Nephron progenitor cell (in vitro differentiated cells): ENCODE results near the gene UBE4B.

Experiments used
- DNase-seq: peaks from one replicate; pipeline ENCODE4 v3.0.0; 2021
- H3K27ac Mint-ChIP-seq: 2 replicates; pipeline ENCODE4 v1.8.0; 2021; ENCODE audit warnings: mild to moderate bottlenecking, moderate library complexity, mixed read lengths
- H3K27me3 Mint-ChIP-seq: 2 replicates; pipeline ENCODE4 v1.8.0; 2021; ENCODE audit warnings: mild to moderate bottlenecking, low read depth, mixed read lengths; ENCODE audit not compliant: poor library complexity
- H3K36me3 Mint-ChIP-seq: 2 replicates; pipeline ENCODE4 v1.8.0; 2021; ENCODE audit warnings: low read depth, mixed read lengths
- H3K4me1 Mint-ChIP-seq: 2 replicates; pipeline ENCODE4 v1.8.0; 2021; ENCODE audit warnings: mixed read lengths
- H3K4me3 Mint-ChIP-seq: 2 replicates; pipeline ENCODE4 v1.8.0; 2021; ENCODE audit warnings: mild to moderate bottlenecking, moderate library complexity, mixed read lengths
- H3K9me3 Mint-ChIP-seq: 2 replicates; pipeline ENCODE4 v1.8.0; 2021; ENCODE audit warnings: mild to moderate bottlenecking, moderate library complexity, mixed read lengths
- TF ChIP-seq, protein P1 (sequence below): fragments of 200-600 bp; sonication (generic); IDR thresholded peaks from 2 replicates; pipeline ENCODE4 v1.5.0; 2021; ENCODE audit warnings: antibody characterized with exemption

The UBE4B gene

DNA sequence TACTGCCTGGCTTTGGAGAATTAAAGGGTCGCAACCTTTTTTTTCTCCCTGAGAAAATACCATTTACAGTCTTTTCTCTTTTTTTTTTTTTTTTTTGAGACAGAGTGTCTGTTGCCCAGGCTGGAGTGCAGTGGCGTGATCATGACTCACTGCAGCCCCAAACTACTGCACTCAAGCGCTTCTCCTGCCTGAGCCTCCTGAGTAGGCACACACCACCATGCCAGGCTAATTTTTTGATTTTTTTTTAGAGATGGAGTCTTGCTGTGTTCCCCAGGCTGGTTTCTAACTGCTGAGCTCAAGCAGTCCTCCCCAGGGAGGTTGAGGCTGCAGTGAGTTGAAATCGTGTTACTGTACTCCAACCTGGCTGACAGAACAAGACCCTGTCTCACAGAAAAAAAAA is 24.6 kb downstream of the UBE4B start:
- Mint-ChIP-seq H3K9me3 (no peaks in the 10 kb centered on the region), H3K4me3 (no peak overlapping the region), H3K27me3 (no peaks in the 10 kb centered on the region), H3K27ac (peak overlapping the region; percentile 58), H3K4me1 (peaks cover 17% of the 10 kb centered on the region), H3K36me3 (peaks cover 24% of the 10 kb centered on the region)
- TF ChIP-seq, protein P1, sequence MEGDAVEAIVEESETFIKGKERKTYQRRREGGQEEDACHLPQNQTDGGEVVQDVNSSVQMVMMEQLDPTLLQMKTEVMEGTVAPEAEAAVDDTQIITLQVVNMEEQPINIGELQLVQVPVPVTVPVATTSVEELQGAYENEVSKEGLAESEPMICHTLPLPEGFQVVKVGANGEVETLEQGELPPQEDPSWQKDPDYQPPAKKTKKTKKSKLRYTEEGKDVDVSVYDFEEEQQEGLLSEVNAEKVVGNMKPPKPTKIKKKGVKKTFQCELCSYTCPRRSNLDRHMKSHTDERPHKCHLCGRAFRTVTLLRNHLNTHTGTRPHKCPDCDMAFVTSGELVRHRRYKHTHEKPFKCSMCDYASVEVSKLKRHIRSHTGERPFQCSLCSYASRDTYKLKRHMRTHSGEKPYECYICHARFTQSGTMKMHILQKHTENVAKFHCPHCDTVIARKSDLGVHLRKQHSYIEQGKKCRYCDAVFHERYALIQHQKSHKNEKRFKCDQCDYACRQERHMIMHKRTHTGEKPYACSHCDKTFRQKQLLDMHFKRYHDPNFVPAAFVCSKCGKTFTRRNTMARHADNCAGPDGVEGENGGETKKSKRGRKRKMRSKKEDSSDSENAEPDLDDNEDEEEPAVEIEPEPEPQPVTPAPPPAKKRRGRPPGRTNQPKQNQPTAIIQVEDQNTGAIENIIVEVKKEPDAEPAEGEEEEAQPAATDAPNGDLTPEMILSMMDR, result no peak
- no peak for DNase-seq

DNA sequence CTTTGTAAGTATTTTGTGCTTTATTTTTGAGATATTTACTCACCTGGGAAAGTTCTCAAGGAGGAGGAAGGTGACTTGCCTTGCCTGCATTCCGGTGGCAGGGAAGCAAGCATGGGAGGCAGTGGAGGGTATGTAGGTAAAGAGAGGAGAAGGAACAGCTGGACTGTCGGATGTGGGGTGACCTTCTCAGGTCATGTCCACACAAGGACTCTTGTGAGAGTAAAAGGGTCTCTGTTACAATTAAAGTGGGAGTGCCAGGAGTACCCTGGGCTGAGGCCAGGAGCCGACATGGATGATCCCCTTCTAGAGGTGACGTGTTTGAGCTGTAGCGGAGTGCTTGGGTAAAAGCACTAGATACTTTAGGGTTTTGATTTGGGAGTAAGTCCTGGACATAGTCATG is 25.0 kb downstream of the UBE4B start:
- no peak overlapping the region for H3K4me3 Mint-ChIP-seq

DNA sequence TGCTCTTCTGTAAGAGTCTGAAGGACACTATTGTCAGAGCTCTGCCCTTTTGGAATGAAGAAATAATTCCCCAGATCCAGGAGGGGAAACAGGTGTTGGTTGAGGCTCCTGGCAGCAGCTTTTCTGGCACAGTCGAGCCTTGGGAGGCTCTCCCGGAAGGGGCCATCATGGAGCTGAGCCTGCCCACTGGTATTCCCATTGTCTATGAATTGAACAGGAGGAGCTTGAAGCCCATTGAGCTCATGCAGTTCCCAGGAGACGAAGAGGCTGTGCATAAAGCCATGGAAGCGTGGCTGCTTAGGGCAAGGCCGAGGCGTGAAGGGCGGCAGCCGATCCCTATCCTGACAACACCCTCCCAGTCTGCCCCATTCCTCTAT is 26.6 kb downstream of the UBE4B start:
- peaks cover 17% of the 10 kb centered on the region for H3K4me1 Mint-ChIP-seq
- H3K9me3 Mint-ChIP-seq, result no peaks in the 10 kb centered on the region
- TF ChIP-seq, protein P1, result no peak
- H3K27me3 Mint-ChIP-seq, result no peaks in the 10 kb centered on the region
- peak overlapping the region; percentile 32 for H3K27ac Mint-ChIP-seq
- no peak overlapping the region for H3K4me3 Mint-ChIP-seq
- no peak for DNase-seq
- H3K36me3 Mint-ChIP-seq, result peaks cover 21% of the 10 kb centered on the region

More for the DNA sequence above, 25.0 kb downstream of the UBE4B start:
- Mint-ChIP-seq H3K4me1 (peaks cover 17% of the 10 kb centered on the region), H3K27ac (peak overlapping the region; percentile 58), H3K9me3 (no peaks in the 10 kb centered on the region), H3K27me3 (no peaks in the 10 kb centered on the region), H3K36me3 (peaks cover 20% of the 10 kb centered on the region)
- DNase-seq, result no peak
- TF ChIP-seq, protein P1, result no peak

DNA sequence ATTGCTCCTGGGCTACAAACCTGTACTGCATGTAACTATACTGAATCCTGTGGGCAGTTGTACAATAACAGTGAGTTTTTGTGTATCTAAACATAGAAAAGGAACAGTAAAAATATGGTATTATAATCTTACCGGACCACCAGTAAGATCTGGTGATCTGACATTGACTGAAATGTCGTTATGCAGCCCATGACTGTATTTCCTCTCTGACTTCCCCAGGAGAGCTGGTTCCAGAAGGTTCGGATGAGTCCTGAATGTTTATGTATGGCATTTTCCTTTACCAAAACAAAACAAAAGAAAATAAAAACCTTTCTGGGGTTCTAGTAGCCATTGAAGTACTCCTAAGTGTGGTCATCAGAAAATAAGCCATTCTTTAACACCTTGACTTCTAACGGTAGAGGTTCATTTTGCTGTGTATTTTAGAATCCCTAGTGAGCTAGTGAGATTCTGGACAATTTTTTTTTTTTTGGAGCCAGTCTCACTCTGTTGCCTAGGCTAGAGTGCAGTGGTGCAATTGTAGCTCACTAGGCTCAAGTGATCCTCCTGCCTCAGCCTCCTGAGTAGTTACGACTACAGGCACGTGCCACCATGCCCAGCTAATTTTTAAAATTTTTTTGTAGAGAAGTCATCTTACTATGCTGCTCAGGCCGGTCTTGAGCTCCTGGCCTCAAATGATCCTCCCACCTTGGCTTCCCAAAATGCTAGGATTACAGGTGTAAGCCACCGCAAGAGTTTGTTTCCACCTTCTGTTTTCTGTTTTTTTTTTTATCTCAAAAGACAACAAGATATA is 27.7 kb downstream of the UBE4B start:
- Mint-ChIP-seq H3K27me3 (no peaks in the 10 kb centered on the region), H3K4me1 (peaks cover 23% of the 10 kb centered on the region)

DNA sequence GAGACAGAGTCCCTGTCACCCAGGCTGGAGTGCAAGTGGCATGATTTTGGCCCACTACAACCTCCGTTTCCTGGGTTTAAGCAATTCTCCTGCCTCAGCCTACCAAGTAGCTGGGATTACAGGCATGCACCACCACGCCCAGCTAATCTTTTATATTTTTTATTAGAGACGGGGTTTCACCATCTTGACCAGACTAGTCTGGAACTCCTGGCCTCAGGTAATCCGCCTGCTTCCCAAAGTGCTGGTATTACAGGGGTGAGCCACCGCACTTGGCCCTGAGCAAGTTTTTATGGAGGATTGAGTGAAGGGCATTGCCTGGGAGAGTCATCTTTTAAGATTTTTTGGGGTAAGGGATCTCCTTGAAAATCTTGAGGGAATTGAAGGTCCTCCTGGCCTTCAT is 28.5 kb downstream of the UBE4B start:
- DNase-seq, result no peak
- Mint-ChIP-seq H3K27me3 (no peaks in the 10 kb centered on the region), H3K9me3 (no peaks in the 10 kb centered on the region), H3K27ac (no peak overlapping the region), H3K4me1 (peaks cover 23% of the 10 kb centered on the region), H3K36me3 (peaks cover 19% of the 10 kb centered on the region), H3K4me3 (no peak overlapping the region)
- TF ChIP-seq, protein P1, result no peak

More for the DNA sequence above, 27.7 kb downstream of the UBE4B start:
- TF ChIP-seq, protein P1, result no peak
- no peak for DNase-seq
- peaks cover 19% of the 10 kb centered on the region for H3K36me3 Mint-ChIP-seq
- no peak overlapping the region for H3K27ac Mint-ChIP-seq
- no peak overlapping the region for H3K4me3 Mint-ChIP-seq
- H3K9me3 Mint-ChIP-seq, result no peaks in the 10 kb centered on the region

DNA sequence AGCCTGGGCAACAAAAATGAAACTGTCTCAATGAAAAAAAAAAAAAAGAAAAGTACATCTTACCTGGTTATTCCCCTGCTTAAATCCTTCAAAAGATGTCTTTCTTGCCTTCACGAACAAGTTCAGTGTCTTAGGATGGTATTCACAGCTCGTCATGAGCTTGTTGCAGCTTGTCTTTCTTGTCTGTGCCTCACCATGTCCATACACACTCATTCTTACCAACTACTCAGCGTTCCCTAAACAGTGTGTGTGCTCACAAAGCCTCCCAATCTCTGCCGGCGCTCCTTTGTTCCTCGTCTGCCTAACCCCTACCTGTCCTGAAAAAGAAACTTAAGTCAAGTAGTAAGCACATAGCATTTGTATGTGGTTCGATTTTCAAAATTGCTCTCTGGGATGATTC is 31.1 kb downstream of the UBE4B start:
- DNase-seq, result no peak
- H3K4me3 Mint-ChIP-seq, result no peak overlapping the region
- no peaks in the 10 kb centered on the region for H3K9me3 Mint-ChIP-seq
- TF ChIP-seq, protein P1, result no peak
- peaks cover 11% of the 10 kb centered on the region for H3K4me1 Mint-ChIP-seq
- H3K36me3 Mint-ChIP-seq, result peaks cover 11% of the 10 kb centered on the region
- no peaks in the 10 kb centered on the region for H3K27me3 Mint-ChIP-seq
- peak overlapping the region; percentile 76 for H3K27ac Mint-ChIP-seq
